Naive thymus-derived CD8-positive, alpha-beta T cell (primary cell): Measurements from ENCODE around the gene CRYZL1. TPM values are rescaled to one million over a fixed set of nuclear protein-coding genes. Genes with fewer than 3 reads are reported as not detected.

Source experiments
- ATAC-seq, 2 donors: fragments of 150-1000 bp; cut with Tn5 transposase in 1 of 2; sonication (Bioruptor Pico), chemical (Tn5 transposase) in 1 of 2; 1 replicate in 1 of 2; 2 replicates in 1 of 2; pipeline ENCODE4 v1.10.0; 2021; ENCODE audit warnings: mild to moderate bottlenecking in 2 of 2, moderate library complexity in 2 of 2
- POLR2A ChIA-PET: fragments of 350-600 bp; sonication (Branson Sonifier 250); formaldehyde crosslinking; loops from one replicate; lab custom pipeline; 2021; ENCODE audit warnings: antibody characterized with exemption; lab: Charles Lee
- DNase-seq, 10 donors: peaks; one replicate each; pipeline versions ENCODE4 v3.0.0 to v3.0.0-alpha.2; 2020 to 2022
- H3K27ac Mint-ChIP-seq, 10 donors: one replicate each; pipeline ENCODE4 v1.8.0; 2020 to 2022; ENCODE audit warnings: mild to moderate bottlenecking in 10 of 10, mixed read lengths in 10 of 10, moderate library complexity in 4 of 10, inconsistent platforms in 1 of 10
- H3K27me3 Mint-ChIP-seq, 5 donors: one replicate each; pipeline ENCODE4 v1.8.0; 2021 to 2022; ENCODE audit warnings: mixed read lengths in 5 of 5
- H3K36me3 Mint-ChIP-seq, 3 donors: one replicate each; pipeline ENCODE4 v1.8.0; 2020 to 2022; ENCODE audit warnings: mixed read lengths in 3 of 3, mild to moderate bottlenecking in 2 of 3, inconsistent platforms in 1 of 3
- H3K4me1 Mint-ChIP-seq, 4 donors: one replicate each; pipeline ENCODE4 v1.8.0; 2021 to 2022; ENCODE audit warnings: mixed read lengths in 4 of 4
- H3K4me3 Mint-ChIP-seq, 10 donors: one replicate each; pipeline ENCODE4 v1.8.0; 2020 to 2022; ENCODE audit warnings: mild to moderate bottlenecking in 10 of 10, mixed read lengths in 10 of 10, moderate library complexity in 6 of 10, inconsistent platforms in 1 of 10
- H3K9me3 Mint-ChIP-seq, 9 donors: one replicate each; pipeline ENCODE4 v1.8.0; 2020 to 2022; ENCODE audit warnings: mixed read lengths in 9 of 9, mild to moderate bottlenecking in 3 of 9, inconsistent platforms in 1 of 9, moderate library complexity in 1 of 9
- polyA plus RNA-seq, 3 donors: library from polyadenylated mRNA; unstranded; fragments of 300-500 nt; fragmentation: Illumina TruSeq; gene quantifications; one replicate each; pipeline ENCODE4 v1.2.3, GENCODE V29; 2021
- total RNA-seq, 8 experiments: library from RNA in 2 of 8; stranded (reverse) in 2 of 8; gene quantifications; one replicate each; pipeline ENCODE4 v1.2.3 and lab custom pipeline; 2021 to 2026

The CRYZL1 gene
- total and polyA plus RNA-seq, 5 experiments from 2014 or later = 26.3 to 71.4 (median 29.2) TPM

DNA sequence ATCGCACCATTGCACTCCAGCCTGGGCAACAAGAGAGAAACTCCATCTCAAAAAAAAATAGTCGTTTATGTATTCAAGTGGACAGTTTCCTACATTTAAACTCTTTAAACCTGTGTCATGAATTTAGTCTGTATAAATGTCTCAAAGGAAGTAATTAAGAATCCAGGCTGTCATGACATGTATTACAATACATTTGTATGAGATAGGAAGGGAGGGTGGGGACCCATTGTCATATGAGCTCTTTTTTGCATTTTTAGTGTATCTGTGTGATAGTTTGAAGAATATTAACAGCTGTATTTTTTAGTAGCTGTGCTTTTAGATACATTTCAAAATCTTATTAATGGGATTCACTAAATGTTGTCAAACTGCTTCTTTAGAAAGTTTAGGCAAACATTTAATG lies 73.1 kb downstream of the CRYZL1 start:
- Mint-ChIP-seq H3K27me3 (no peaks in the 10 kb centered on the region), H3K27ac (peak overlapping the region in 3 of 10 donors; percentile 27 to 34 (median 29)), H3K9me3 (no peaks in the 10 kb centered on the region), H3K4me3 (no peak overlapping the region), H3K36me3 (peaks cover 0 to 81% (median 0%) of the 10 kb centered on the region in 3 donors), H3K4me1 (peaks cover 12 to 31% (median 23%) of the 10 kb centered on the region in 4 donors)
- no peak for DNase-seq
- POLR2A ChIA-PET = interaction anchor here (0.5 kb wide), 1 partner anchor 635 kb away, joined by 3 read pairs; no protein-coding TSS in a partner anchor
- no peak for ATAC-seq

DNA sequence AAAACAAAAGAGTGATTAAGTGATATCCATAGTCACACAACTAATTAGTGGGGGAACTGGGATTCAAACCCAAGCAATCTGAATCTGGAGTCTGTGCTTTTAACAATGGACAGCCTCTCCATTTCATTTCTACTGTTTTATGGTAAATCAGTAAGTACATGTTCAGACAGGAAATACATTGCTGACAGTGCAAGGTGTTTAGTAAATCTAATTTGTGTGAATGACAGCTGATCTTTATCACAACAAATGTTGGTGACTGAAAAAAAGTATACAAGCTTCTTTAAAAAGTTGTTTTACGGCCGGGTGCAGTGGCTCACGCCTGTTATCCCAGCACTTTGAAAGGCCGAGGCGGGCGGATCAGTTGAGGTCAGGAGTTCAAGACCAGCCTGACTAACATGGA lies 73.6 kb downstream of the CRYZL1 start:
- H3K9me3 Mint-ChIP-seq = no peaks in the 10 kb centered on the region
- H3K36me3 Mint-ChIP-seq = peaks cover 0 to 80% (median 2%) of the 10 kb centered on the region in 3 donors
- DNase-seq (no peak), ATAC-seq (no peak)
- peak overlapping the region in 5 of 10 donors; percentile 20 to 47 (median 34) for H3K27ac Mint-ChIP-seq
- H3K4me1 Mint-ChIP-seq = peaks cover 12 to 35% (median 25%) of the 10 kb centered on the region in 4 donors
- no peak overlapping the region for H3K4me3 Mint-ChIP-seq
- POLR2A ChIA-PET = interaction anchor here (0.5 kb wide), 1 partner anchor 635 kb away, joined by 3 read pairs; no protein-coding TSS in a partner anchor
- H3K27me3 Mint-ChIP-seq = no peaks in the 10 kb centered on the region

DNA sequence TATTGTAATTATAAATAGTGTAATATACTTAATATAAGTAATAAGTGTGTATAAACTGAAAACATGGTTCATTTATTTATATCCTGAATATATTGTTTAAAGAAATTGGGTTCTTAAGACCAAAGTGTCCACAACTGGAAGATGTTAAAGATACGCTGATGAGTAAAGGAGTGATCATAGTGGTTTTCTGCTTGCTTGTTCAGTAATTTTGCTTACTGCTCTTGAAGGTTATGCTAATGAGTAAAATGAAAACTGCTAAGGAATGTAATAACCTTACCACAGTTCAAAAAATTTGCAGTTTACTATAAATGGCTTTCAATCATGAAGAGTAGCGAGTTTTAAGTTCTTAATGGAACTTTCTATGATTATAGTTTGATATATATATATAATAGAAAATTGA lies 75.0 kb downstream of the CRYZL1 start:
- Mint-ChIP-seq H3K4me1 (peaks cover 11 to 42% (median 29%) of the 10 kb centered on the region in 4 donors), H3K27me3 (no peaks in the 10 kb centered on the region), H3K27ac (peak overlapping the region in 3 of 10 donors; percentile 40 to 43 (median 41)), H3K4me3 (no peak overlapping the region), H3K36me3 (peaks cover 0 to 76% (median 3%) of the 10 kb centered on the region in 3 donors), H3K9me3 (no peaks in the 10 kb centered on the region)
- ATAC-seq (no peak), DNase-seq (no peak)
- POLR2A ChIA-PET = interaction anchor here (1.9 kb wide), 1 partner anchor 22 kb away, joined by 5 read pairs; the partner anchor contains the start of gene DONSON

DNA sequence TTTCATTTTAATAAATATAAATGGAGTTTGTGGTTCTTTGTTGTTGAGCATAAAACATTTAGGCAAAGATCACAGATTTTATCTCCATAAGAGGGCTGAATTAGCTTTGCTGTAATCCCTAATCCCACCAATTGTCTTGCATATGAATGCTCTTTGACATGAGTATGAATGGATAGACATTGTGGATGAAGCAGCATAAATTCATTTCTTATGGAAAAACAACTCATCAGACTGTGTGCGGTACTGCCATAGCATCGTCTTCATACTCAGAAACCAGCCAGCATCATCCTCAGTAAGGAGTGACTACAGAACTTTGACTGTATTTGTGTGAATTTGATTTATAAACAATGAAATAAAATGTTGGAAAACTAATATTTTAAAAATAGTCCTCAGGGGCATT lies 79.2 kb downstream of the CRYZL1 start:
- DNase-seq (no peak), ATAC-seq (no peak)
- Mint-ChIP-seq H3K4me3 (no peak overlapping the region), H3K36me3 (peaks cover 6 to 84% (median 30%) of the 10 kb centered on the region in 3 donors), H3K27me3 (no peaks in the 10 kb centered on the region), H3K27ac (peak overlapping the region in 2 of 10 donors; percentile 27 to 59), H3K9me3 (no peaks in the 10 kb centered on the region), H3K4me1 (peaks cover 17 to 58% (median 44%) of the 10 kb centered on the region in 4 donors)
- POLR2A ChIA-PET = interaction anchor here (1.0 kb wide), 1 partner anchor 20 kb away, joined by 3 read pairs; the partner anchor contains the start of genes GART and SON

DNA sequence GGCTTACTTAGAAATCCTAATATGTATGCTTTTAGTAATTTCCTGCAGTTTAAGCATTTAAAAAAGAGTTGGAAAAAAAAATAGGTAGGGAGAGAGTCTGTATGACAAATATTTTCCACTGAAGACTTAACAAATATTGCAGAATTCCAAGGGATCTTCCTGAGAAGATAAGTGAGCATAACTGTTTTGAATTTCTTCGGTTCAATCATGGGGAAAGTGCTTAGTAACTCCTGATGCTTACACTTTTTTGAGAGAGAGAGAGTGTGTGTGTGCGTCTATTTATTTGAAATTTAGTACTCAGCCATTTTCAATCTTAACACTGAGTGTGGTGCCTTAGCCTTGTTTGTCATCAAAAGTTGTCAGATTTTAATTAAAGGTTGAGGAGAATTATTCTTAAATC lies 80.2 kb downstream of the CRYZL1 start:
- H3K4me1 Mint-ChIP-seq = peaks cover 17 to 63% (median 54%) of the 10 kb centered on the region in 4 donors
- peak overlapping the region in 7 of 10 donors; percentile 1 to 69 (median 32) for H3K27ac Mint-ChIP-seq
- ATAC-seq (no peak), DNase-seq (no peak)
- POLR2A ChIA-PET = interaction anchor here (4.9 kb wide), 1 partner anchor 18 kb away, joined by 24 read pairs; the partner anchor contains the start of genes GART and SON
- H3K27me3 Mint-ChIP-seq = no peaks in the 10 kb centered on the region
- H3K4me3 Mint-ChIP-seq = peak overlapping the region in 1 of 10 donors; percentile 46
- H3K9me3 Mint-ChIP-seq = no peaks in the 10 kb centered on the region
- H3K36me3 Mint-ChIP-seq = peaks cover 6 to 86% (median 40%) of the 10 kb centered on the region in 3 donors

DNA sequence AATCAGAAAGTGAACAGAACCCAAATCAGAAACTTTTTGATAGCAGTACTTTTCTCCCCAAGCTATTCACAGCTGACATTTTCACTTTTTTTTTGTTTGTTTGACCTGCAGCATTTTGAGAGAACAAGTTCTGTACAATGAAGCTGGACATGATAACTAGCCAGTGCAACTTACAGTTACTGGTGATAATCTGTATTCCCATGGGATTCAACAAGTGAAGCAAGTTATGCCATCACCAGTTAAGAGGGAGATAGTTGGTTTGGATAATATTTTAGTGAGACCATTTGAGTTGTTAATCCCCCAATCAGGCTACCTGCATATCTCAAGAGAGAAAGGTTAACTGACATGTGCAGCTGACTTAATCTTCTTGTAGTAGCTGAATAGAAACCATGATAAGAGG lies 80.6 kb downstream of the CRYZL1 start:
- no peak for DNase-seq
- Mint-ChIP-seq H3K4me1 (peaks cover 21 to 66% (median 58%) of the 10 kb centered on the region in 4 donors), H3K27me3 (no peaks in the 10 kb centered on the region), H3K36me3 (peaks cover 9 to 87% (median 44%) of the 10 kb centered on the region in 3 donors), H3K9me3 (no peaks in the 10 kb centered on the region), H3K27ac (peak overlapping the region in 5 of 10 donors; percentile 23 to 65 (median 41)), H3K4me3 (peak overlapping the region in 1 of 10 donors; percentile 46)
- POLR2A ChIA-PET = interaction anchor here (4.9 kb wide), 1 partner anchor 18 kb away, joined by 24 read pairs; the partner anchor contains the start of genes GART and SON
- ATAC-seq = no peak

DNA sequence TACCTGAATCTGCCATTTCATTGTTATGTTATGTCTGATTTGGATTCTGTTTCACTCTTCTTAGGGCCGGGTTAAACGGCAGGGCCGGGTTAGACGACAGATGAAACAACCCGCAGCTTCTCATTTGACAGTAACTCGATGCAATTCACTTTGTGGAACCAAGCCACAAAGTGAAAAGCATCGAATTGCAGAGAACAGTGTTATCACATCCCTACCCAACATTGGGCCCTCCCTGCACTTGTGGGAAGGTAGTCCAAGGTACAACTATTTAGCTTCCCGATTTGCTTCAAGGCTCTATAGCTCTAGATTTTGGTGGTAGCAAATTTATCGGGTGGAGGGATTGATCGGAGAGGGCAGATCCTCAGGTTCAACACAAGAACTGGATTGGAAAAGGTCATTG lies 81.7 kb downstream of the CRYZL1 start:
- peaks cover 14 to 92% (median 52%) of the 10 kb centered on the region in 3 donors for H3K36me3 Mint-ChIP-seq
- POLR2A ChIA-PET = interaction anchor here (4.9 kb wide), 1 partner anchor 17 kb away, joined by 24 read pairs; the partner anchor contains the start of genes GART and SON
- DNase-seq (no peak), ATAC-seq (no peak)
- H3K4me3 Mint-ChIP-seq = no peak overlapping the region
- H3K9me3 Mint-ChIP-seq = no peaks in the 10 kb centered on the region
- peak overlapping the region in 2 of 10 donors; percentile 29 to 68 for H3K27ac Mint-ChIP-seq
- no peaks in the 10 kb centered on the region for H3K27me3 Mint-ChIP-seq
- H3K4me1 Mint-ChIP-seq = peaks cover 21 to 70% (median 66%) of the 10 kb centered on the region in 4 donors

DNA sequence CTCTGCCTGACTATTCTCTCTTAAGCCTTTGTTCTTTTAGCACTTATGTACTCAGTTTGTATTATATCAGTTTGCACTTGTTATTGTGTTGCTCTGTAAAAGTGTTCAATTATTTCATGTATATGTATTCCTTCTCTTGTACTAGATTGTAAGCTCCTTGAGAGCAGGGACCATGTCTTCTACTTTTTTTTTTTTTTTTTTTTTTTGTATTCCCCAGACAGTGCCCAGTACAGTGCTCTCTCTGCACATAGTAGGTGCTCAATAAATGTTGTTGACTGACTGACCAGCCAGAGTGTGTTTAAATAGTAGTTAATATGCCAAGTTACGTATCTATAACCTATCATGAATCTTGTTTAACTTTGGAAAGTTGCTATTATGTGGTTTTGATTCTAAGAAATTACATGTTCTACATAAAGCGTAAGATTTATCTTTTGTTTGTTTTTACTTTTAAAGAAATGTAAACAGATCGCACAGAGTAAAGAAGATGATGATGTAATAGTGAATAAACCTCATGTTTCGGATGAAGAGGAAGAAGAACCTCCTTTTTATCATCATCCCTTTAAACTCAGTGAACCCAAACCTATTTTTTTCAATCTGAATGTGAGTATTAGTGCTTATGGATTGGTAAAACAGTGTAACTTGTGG lies 82.6 kb downstream of the CRYZL1 start:
- peaks cover 29 to 77% (median 73%) of the 10 kb centered on the region in 4 donors for H3K4me1 Mint-ChIP-seq
- peaks cover 20 to 93% (median 60%) of the 10 kb centered on the region in 3 donors for H3K36me3 Mint-ChIP-seq
- H3K9me3 Mint-ChIP-seq = no peaks in the 10 kb centered on the region
- no peak for ATAC-seq
- H3K27me3 Mint-ChIP-seq = no peaks in the 10 kb centered on the region
- DNase-seq = no peak
- POLR2A ChIA-PET = interaction anchor here (0.6 to 4.9 kb wide), 2 partner anchors 16 to 64 kb away, joined by 3 to 24 read pairs; partner anchors contain the start of genes GART and SON
- H3K4me3 Mint-ChIP-seq = peak overlapping the region in 2 of 10 donors; percentile 4 to 34
- peak overlapping the region in 7 of 10 donors; percentile 20 to 71 (median 49) for H3K27ac Mint-ChIP-seq

DNA sequence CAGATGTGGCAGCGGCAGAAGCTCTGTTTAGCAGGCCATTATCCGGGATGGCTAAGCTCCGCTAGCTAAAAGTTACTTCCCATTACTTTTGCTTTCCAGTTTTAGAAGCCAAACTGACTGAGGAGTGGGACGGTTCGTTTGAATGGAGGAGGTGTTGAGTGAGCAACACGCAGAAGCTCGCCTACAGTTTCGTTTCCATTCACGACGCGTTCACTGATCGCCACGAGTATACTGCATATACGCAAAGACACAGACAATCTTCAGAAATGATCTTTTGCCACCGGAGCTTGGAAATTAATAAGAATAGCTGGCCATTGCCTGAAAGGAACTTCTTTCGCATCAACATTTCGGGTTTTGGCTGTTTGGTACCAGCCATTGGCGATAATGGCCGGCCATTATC lies 84.1 kb downstream of the CRYZL1 start:
- ATAC-seq (no peak), DNase-seq (no peak)
- Mint-ChIP-seq H3K27ac (peak overlapping the region in 4 of 10 donors; percentile 18 to 87 (median 26)), H3K9me3 (no peaks in the 10 kb centered on the region), H3K36me3 (peaks cover 24 to 94% (median 71%) of the 10 kb centered on the region in 3 donors), H3K4me3 (peak overlapping the region in 1 of 10 donors; percentile 38), H3K27me3 (no peaks in the 10 kb centered on the region), H3K4me1 (peaks cover 31 to 80% (median 67%) of the 10 kb centered on the region in 4 donors)
- POLR2A ChIA-PET = interaction anchor here (4.9 kb wide), 1 partner anchor 15 kb away, joined by 24 read pairs; the partner anchor contains the start of genes GART and SON

DNA sequence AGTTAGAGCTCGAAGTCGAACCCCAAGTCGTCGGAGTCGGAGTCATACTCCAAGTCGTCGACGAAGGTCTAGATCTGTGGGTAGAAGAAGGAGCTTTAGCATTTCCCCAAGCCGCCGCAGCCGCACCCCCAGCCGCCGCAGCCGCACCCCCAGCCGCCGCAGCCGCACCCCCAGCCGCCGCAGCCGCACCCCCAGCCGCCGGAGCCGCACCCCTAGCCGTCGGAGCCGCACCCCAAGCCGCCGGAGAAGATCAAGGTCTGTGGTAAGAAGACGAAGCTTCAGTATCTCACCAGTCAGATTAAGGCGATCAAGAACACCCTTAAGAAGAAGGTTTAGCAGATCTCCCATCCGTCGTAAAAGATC lies 86.6 kb downstream of the CRYZL1 start:
- POLR2A ChIA-PET = interaction anchor here (0.7 kb wide), 1 partner anchor 12 kb away, joined by 3 read pairs; no protein-coding TSS in a partner anchor
- Mint-ChIP-seq H3K27ac (peak overlapping the region in 6 of 10 donors; percentile 11 to 72 (median 52)), H3K4me3 (peak overlapping the region in 6 of 10 donors; percentile 15 to 68 (median 58)), H3K36me3 (peaks cover 28 to 88% (median 67%) of the 10 kb centered on the region in 3 donors), H3K9me3 (no peaks in the 10 kb centered on the region), H3K4me1 (peaks cover 22 to 69% (median 54%) of the 10 kb centered on the region in 4 donors), H3K27me3 (no peaks in the 10 kb centered on the region)
- no peak for DNase-seq
- no peak for ATAC-seq

DNA sequence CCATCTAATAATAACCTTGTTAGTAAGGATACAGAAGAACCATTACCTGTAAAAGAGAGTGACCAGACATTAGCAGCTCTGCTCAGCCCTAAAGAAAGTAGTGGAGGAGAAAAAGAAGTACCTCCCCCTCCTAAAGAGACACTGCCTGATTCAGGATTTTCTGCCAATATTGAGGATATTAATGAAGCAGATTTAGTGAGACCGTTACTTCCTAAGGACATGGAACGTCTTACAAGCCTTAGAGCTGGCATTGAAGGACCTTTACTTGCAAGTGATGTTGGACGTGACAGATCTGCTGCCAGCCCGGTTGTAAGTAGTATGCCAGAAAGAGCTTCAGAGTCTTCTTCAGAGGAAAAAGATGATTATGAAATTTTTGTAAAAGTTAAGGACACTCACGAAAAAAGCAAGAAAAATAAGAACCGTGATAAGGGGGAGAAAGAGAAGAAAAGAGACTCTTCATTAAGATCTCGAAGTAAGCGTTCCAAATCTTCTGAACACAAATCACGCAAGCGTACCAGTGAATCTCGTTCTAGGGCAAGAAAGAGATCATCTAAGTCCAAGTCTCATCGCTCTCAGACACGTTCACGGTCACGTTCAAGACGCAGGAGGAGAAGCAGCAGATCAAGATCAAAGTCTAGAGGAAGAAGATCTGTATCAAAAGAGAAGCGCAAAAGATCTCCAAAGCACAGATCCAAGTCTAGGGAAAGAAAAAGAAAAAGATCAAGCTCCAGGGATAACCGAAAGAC lies 87.1 kb downstream of the CRYZL1 start:
- peak overlapping the region in 8 of 10 donors; percentile 13 to 72 (median 58) for H3K27ac Mint-ChIP-seq
- H3K9me3 Mint-ChIP-seq = no peaks in the 10 kb centered on the region
- POLR2A ChIA-PET = interaction anchor here (0.7 kb wide), 1 partner anchor 11 kb away, joined by 3 read pairs; no protein-coding TSS in a partner anchor
- peaks cover 32 to 88% (median 63%) of the 10 kb centered on the region in 3 donors for H3K36me3 Mint-ChIP-seq
- H3K4me3 Mint-ChIP-seq = peak overlapping the region in 9 of 10 donors; percentile 15 to 66 (median 54)
- no peak for ATAC-seq
- peaks cover 24 to 69% (median 58%) of the 10 kb centered on the region in 4 donors for H3K4me1 Mint-ChIP-seq
- no peak for DNase-seq
- H3K27me3 Mint-ChIP-seq = no peaks in the 10 kb centered on the region
